Lung microvascular endothelial cell (primary cell): ENCODE measurements around the gene SLC27A3. TPM values are rescaled to one million over a fixed set of nuclear protein-coding genes. Genes with fewer than 3 reads are reported as not detected.
A peak's percentile ranks its signal among the peaks of the same experiment; 100 is the strongest.
"Not testable (repeated sequence)": the region's sequence is repeated elsewhere in the genome, so short reads cannot be mapped to it uniquely, and the experiment has no call there.

Experiments
- DNase-seq, 2 donors: peaks; one replicate each; pipeline versions ENCODE4 v3.0.0 to v3.0.0-alpha.2; 2010; ENCODE audit warnings: low read depth in 2 of 2
- total RNA-seq: library from RNA; depleted of rRNA; stranded (reverse); fragments of >200 nt; gene quantifications from 2 replicates; pipeline ENCODE4 v1.2.1, GENCODE V29; 2014

Gene SLC27A3
- total RNA-seq, 1 donor from 2014 or later, result 35.3 TPM

GRCh38 chr1:153760440-153760839, 14.8 kb upstream of the SLC27A3 start:
- no peak for DNase-seq

DNA sequence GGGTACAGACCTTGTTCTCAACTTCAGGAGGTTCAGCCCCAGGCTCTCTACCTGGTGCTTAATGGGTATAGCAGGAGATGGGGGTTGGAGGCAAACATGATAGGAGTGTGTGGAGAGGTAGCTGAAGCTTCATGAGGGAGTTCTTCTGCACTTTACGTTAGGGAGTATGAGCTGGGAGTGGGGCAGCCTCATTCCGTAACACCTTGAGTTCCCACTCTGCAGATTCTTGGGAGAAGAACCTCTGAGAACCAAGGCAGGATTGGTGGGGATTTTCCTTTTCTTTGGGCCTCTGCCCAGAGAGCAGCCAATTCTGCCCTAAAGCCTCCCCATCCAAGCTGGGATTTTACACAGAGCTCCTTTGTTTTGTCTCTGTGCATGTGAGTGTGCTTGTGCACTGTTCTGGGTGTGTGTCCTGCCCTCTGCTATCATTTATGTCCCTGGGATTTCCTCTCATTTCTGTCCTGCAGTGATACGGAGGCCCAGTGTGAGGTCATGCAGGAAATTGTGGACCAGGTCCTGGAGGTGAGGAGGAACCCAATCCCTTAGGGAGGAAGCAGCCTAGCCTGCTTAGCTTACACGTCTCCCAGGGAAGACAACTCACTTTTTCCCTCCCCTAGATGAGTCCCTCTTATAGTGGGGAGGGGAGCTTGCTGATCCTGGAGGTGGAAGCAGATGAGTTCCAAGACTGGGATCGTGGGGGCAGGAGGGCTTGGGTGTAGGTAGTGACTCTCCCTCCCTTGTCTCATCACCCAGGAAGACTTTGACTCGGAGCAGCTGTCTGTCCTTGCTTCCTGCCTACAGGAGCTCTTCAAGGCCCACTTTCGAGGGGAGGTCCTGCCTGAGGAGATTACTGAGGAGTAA, 11.6 kb upstream of the SLC27A3 start:
- DNase-seq, result peak; percentile 71 to 89

DNA sequence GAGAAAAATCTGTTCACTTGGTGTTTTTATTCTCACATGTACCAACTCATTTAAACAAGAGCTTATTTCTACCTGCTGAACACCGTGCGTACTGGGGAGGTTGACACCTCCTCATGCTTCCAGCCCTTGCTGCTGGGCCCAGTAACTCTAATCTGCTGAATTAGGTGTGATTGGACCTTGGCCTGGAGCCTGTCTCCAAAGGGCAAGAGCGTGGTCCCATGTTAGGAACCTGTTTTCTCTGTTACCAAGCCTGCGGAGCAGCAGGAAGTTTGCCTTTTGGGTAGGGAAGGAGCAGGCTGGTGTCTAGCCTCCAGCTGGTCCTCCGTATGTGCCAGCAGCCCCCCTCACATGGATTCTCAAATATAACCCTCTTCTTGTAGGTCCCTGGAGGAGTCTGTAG, 10.9 kb upstream of the SLC27A3 start:
- DNase-seq, result no peak

- not testable (repeated sequence) for DNase-seq
Measured at GRCh38 chr1:153766663-153767062, 8.5 kb upstream of the SLC27A3 start.

GRCh38 chr1:153767519-153767918, 7.7 kb upstream of the SLC27A3 start:
- no peak for DNase-seq

- no peak for DNase-seq
Measured at GRCh38 chr1:153768316-153769181, 6.7 kb upstream of the SLC27A3 start.

- DNase-seq, result no peak
Measured at GRCh38 chr1:153769221-153769620, 6.0 kb upstream of the SLC27A3 start.

GRCh38 chr1:153770797-153771196, 4.4 kb upstream of the SLC27A3 start:
- peak in 1 of 2 donors; percentile 42 for DNase-seq

DNA sequence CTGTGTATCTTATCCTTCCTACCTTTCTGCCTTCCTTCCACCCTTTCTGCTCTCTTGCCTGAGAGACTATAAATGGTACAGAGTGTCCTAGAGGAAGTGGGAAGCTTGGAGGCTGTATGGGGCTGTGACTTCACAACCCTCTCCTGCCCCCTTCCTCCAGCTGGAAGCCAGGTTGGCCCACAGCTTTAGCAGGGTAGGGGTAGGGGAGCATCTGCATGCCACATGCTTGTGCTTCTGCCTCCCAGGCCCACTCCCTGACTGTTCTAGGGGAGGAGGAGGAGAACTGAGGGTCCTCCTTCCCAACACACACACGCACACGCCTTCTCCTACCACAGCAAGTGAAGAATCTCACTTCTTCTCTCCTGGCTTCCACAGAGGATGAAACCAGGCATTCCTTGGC, 3.9 kb upstream of the SLC27A3 start:
- no peak for DNase-seq

GRCh38 chr1:153771841-153772593, 3.2 kb upstream of the SLC27A3 start:
- DNase-seq, result peak; percentile 46 to 75

GRCh38 chr1:153773096-153773921, 1.9 kb upstream of the SLC27A3 start:
- peak; percentile 45 to 48 for DNase-seq

GRCh38 chr1:153774026-153774595, 1.1 kb upstream of the SLC27A3 start:
- DNase-seq, result no peak

- peak; percentile 58 to 62 for DNase-seq
Measured at GRCh38 chr1:153775458-153776327, 486 bp downstream of the SLC27A3 start.

DNA sequence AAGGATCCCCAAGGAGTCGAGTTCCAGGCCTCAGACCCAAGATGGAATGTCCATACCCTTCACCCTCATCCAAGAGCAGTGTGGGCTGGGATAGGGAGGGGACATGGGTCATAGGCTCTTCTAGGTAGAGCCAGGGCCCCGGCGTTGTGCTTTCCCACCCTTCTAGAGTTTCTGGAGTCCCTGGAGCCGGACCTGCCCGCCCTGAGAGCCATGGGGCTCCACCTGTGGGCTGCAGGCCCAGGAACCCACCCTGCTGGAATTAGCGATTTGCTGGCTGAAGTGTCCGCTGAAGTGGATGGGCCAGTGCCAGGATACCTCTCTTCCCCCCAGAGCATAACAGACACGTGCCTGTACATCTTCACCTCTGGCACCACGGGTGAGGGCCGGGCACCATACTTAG, 1.1 kb downstream of the SLC27A3 start:
- DNase-seq, result no peak

- DNase-seq, result no peak
Measured at GRCh38 chr1:153776845-153777370, 1.7 kb downstream of the SLC27A3 start.

DNA sequence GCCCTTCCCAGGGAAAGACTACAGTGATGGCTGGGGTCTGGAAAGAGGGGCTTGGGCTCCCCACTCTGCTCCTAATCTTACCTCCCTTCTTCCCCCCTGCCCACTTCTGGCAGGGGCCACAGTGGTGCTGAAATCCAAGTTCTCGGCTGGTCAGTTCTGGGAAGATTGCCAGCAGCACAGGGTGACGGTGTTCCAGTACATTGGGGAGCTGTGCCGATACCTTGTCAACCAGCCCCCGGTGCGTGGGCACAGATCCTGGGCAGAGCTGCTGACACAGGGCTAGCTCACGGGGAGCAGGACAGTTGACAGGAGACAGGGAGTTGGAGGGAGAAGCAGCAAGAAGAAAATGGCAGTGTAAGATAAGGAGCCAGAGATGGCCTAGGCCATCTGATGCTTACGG, 2.4 kb downstream of the SLC27A3 start:
- DNase-seq, result no peak

GRCh38 chr1:153778051-153778823, 3.0 kb downstream of the SLC27A3 start:
- DNase-seq, result no peak

DNA sequence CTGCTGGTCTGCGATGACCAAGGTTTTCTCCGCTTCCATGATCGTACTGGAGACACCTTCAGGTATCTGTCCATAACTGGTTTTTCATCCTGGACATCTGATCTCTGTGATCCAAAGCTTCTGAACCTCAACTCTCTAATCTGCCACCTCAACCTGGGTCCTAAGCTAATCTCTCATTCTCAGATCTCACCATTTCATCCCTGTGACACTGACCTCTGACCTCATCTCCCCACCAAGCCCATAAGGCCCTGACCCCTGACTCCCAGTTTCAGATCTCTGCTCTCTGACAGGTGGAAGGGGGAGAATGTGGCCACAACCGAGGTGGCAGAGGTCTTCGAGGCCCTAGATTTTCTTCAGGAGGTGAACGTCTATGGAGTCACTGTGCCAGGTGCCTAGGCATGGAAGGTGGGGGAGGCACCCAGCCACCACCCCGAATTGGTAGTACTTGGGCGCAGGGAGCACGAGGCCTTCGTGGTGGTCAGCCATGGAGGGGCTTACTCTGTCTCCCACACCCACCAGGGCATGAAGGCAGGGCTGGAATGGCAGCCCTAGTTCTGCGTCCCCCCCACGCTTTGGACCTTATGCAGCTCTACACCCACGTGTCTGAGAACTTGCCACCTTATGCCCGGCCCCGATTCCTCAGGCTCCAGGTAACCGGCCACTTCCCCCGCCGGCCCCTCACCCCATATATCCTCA, 3.8 kb downstream of the SLC27A3 start:
- no peak for DNase-seq
